Lower lobe of right lung (tissue), 2 donors: ENCODE results near the gene RTN4IP1. TPM values are rescaled to one million over a fixed set of nuclear protein-coding genes. Genes with fewer than 3 reads are reported as not detected.

Source experiments
- ATAC-seq, 2 donors: fragments of 200-7000 bp; cut with Tn5 transposase; one replicate each; pipeline ENCODE4 v1.9.1; 2020 to 2022; ENCODE audit warnings: mild to moderate bottlenecking in 2 of 2, moderate library complexity in 2 of 2
- DNase-seq: peaks from one replicate; pipeline ENCODE4 v3.0.0-alpha.2; 2020
- H3K27ac ChIP-seq: fragments of 200-600 bp; one replicate; pipeline ENCODE4 v1.8.0; 2022
- H3K27me3 ChIP-seq: fragments of 200-600 bp; one replicate; pipeline ENCODE4 v1.8.0; 2022; ENCODE audit warnings: low read depth
- H3K36me3 ChIP-seq: fragments of 200-600 bp; one replicate; pipeline ENCODE4 v1.8.0; 2022; ENCODE audit warnings: mild to moderate bottlenecking
- H3K4me1 ChIP-seq: fragments of 200-600 bp; one replicate; pipeline ENCODE4 v1.8.0; 2022
- H3K4me3 ChIP-seq: fragments of 200-600 bp; one replicate; pipeline ENCODE4 v1.8.0; 2022; ENCODE audit warnings: mild to moderate bottlenecking
- H3K9me3 ChIP-seq: fragments of 200-600 bp; one replicate; pipeline ENCODE4 v1.8.0; 2022
- intact Hi-C: fragments of 100-400 bp; cut with DNase I; formaldehyde crosslinking; loops from one replicate; pipeline ENCODE4 v1.11.0; 2022
- total RNA-seq: library from RNA; stranded (reverse); fragmentation: NEBNext Ultra II Directional; extraction: Animal tissue kit (Norgen Biotek cat#: 25700); gene quantifications from one replicate; pipeline ENCODE4 v1.2.1, GENCODE V29; 2021
- TF ChIP-seq, protein P1 (sequence below): fragments of 200-600 bp; IDR thresholded peaks from one replicate; pipeline ENCODE4 v1.8.0; 2022; ENCODE audit warnings: antibody characterized with exemption, mild to moderate bottlenecking
- donor health status: DM: no; HTN: yes; CAD: no; lungs with severe emphysema.

RTN4IP1 gene
- total RNA-seq, 1 donor from 2014 or later = 4.1 TPM

DNA sequence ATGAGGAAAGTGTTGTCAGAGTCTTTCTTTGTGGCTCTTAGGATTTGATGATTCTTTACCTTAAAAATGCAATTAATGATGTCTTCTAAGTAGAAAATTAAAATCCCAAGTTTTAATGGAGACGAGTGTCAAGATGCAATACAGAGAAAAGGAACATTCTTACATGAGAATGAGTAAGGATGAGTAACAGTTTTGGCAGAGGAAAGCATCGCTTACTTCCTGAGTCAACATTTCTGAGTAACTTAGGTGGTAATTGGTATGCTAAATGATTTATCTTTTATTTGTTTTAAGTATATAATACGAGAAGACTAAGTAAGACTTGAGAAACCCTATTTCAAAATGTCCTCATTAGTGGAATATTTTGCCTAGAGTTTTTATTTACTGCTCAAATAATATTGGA lies 101.3 kb downstream of the RTN4IP1 start:
- Histone ChIP-seq H3K4me3 (no peak overlapping the region), H3K27me3 (no peaks in the 10 kb centered on the region), H3K9me3 (no peaks in the 10 kb centered on the region), H3K4me1 (peaks cover 26% of the 10 kb centered on the region), H3K27ac (no peak overlapping the region), H3K36me3 (peaks cover 35% of the 10 kb centered on the region)
- ATAC-seq (no peak), DNase-seq (no peak)
- intact Hi-C loops = no loop called here
- TF ChIP-seq, protein P1, sequence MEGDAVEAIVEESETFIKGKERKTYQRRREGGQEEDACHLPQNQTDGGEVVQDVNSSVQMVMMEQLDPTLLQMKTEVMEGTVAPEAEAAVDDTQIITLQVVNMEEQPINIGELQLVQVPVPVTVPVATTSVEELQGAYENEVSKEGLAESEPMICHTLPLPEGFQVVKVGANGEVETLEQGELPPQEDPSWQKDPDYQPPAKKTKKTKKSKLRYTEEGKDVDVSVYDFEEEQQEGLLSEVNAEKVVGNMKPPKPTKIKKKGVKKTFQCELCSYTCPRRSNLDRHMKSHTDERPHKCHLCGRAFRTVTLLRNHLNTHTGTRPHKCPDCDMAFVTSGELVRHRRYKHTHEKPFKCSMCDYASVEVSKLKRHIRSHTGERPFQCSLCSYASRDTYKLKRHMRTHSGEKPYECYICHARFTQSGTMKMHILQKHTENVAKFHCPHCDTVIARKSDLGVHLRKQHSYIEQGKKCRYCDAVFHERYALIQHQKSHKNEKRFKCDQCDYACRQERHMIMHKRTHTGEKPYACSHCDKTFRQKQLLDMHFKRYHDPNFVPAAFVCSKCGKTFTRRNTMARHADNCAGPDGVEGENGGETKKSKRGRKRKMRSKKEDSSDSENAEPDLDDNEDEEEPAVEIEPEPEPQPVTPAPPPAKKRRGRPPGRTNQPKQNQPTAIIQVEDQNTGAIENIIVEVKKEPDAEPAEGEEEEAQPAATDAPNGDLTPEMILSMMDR = no peak

DNA sequence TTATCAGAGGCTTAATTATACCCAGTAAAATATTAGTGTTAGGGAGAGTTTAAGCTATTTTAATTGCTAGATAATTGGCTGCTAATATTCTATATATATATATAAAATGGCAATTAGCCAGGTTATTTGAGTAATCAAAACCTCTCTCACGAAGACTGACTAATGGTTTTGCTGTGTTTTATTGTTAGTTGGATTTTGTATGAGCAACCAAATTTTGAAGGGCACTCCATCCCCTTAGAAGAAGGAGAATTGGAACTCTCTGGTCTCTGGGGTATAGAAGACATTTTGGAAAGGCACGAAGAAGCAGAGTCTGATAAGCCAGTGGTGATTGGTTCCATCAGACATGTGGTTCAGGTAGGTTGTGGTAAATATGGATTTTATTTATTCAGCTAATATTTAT lies 102.2 kb downstream of the RTN4IP1 start:
- Histone ChIP-seq H3K9me3 (no peaks in the 10 kb centered on the region), H3K27ac (no peak overlapping the region), H3K27me3 (no peaks in the 10 kb centered on the region), H3K4me1 (peaks cover 32% of the 10 kb centered on the region), H3K4me3 (no peak overlapping the region), H3K36me3 (peaks cover 35% of the 10 kb centered on the region)
- ATAC-seq = no peak
- no peak for DNase-seq
- intact Hi-C loops = no loop called here
- TF ChIP-seq, protein P1 = no peak

DNA sequence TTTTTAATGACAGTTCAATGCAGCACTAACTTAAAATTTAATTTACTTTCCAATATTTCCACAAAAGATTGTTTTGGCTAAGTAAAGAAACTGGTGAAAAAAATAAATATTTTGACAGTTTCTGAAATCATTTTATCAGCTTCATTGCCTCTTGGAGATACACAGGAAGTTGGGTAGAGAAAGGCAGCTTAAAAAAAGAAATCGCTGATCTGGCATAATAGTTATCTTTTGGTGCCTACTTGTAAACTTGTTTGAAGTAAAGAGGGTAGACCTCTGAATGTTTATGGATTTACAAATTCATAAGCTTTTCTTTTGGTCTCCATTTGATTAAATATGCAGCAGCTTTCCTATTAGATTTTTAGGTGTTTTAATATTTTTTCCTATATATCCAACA lies 103.4 kb downstream of the RTN4IP1 start:
- TF ChIP-seq, protein P1 = no peak
- intact Hi-C loops = no loop called here
- peaks cover 43% of the 10 kb centered on the region for H3K4me1 ChIP-seq
- H3K9me3 ChIP-seq = no peaks in the 10 kb centered on the region
- H3K27me3 ChIP-seq = no peaks in the 10 kb centered on the region
- no peak overlapping the region for H3K4me3 ChIP-seq
- ATAC-seq = no peak
- H3K27ac ChIP-seq = no peak overlapping the region
- H3K36me3 ChIP-seq = peaks cover 26% of the 10 kb centered on the region
- no peak for DNase-seq

DNA sequence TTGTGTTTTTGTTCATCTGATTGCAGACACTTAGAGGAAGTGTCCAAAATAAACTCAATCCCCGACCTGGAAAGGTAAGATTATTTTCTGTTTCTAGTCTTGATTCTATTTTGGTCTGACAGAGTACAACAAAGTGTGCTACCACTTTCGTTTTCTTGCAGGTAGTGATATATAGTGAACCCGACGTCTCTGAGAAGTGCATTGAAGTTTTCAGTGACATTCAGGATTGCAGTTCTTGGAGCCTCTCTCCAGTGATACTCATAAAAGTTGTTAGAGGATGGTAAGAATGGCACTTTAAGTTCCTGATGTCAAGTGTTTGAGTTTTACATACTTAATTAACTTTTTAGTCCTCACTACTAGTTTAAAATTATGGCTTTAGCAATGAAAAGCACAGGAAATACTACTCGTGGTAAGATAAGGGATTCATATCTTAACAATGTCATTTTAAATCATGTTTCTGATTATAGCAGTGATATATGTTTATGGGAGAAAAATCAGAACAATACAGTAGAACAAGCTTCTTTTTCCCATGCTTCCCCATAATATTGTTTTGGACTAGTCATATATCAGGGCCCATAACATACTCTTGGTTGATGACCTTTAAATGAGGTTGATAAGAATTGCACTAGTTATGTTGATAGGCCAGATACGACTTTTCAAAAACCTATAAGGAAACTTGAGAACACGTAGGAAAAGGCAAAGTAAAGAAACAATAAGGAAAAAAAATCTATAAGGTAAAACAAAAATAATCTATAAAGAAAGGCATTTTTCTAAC lies 104.0 kb downstream of the RTN4IP1 start:
- DNase-seq = no peak

DNA sequence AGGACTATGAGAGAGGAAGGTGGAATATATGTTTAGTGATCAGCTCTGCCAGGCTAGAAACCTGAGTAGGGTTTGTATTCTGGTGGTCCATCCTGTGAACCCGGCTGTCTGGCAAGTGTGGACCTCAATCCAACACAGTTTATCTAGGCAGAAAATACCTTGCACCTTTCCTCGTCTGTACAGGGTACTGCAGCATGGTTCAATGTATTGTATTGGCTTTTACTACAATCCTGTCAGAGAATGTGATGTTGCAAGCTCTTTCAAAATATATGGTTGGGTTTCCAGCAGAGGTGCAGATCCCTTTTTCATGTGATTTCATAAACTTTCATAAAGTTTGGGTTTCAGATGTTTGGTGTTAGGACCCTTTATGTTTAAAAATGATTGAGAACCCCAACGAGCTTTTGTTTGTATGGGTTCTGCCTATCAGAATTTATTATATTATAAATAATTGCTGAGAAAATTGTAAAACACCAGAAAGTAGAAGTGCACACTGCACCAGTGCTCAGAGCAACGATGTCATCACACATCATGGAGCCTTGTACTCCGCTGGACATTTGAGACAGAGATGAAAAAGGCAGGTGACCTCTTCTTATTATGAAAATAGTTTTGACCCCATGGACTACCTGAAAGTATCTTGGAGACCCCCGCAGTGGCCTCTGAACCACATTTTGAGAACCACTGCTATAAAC lies 106.6 kb downstream of the RTN4IP1 start:
- Histone ChIP-seq H3K9me3 (no peaks in the 10 kb centered on the region), H3K36me3 (peaks cover 5% of the 10 kb centered on the region), H3K4me3 (peak overlapping the region; percentile 29), H3K27me3 (no peaks in the 10 kb centered on the region), H3K27ac (peak overlapping the region; percentile 37), H3K4me1 (peaks cover 49% of the 10 kb centered on the region)
- intact Hi-C loops = no loop called here
- TF ChIP-seq, protein P1 = no peak
- DNase-seq (no peak), ATAC-seq (no peak)

More for the DNA sequence above, 104.0 kb downstream of the RTN4IP1 start:
- TF ChIP-seq, protein P1 = no peak
- ATAC-seq = peak; percentile 26 to 50
- Histone ChIP-seq H3K4me3 (peak overlapping the region; percentile 34), H3K27me3 (no peaks in the 10 kb centered on the region), H3K9me3 (no peaks in the 10 kb centered on the region), H3K27ac (peak overlapping the region; percentile 34), H3K36me3 (peaks cover 20% of the 10 kb centered on the region), H3K4me1 (peaks cover 43% of the 10 kb centered on the region)
- intact Hi-C loops = no loop called here

Other genes starting within 250 kb of the RTN4IP1 start
- gene QRSL1, start 80 bp upstream of the RTN4IP1 start, total RNA-seq = 10.7 TPM